Measurements from ENCODE around the gene PPIA. TPM values are rescaled to one million over a fixed set of nuclear protein-coding genes. Genes with fewer than 3 reads are reported as not detected.
A peak's percentile ranks its signal among the peaks of the same experiment; 100 is the strongest.

PPIA gene
- polyA plus RNA-seq, 1 of the 3 experiments (the other 2 are of a cell fraction) = 6,267 TPM

DNA sequence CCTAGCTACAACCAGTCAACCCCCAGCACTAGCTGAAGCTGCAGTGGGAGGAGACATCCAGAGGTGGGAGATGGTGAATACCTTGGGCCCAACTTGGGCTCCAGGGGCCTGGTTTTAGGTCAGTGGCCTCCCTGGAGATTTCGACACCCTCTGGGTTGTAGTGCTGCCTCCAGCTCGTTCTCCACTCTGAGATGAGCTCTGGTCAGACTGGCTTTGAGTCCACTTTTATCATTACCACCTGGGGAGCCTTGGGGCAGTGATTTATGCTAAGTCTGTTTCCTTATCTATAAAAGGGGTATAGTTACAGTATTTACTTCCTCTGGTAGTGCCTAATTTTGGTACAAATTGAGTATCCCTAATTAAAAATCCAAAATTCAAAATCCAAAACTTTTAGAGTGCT lies 22.8 kb downstream of the PPIA start:
- H3K4me1 ChIP-seq (ENCODE audit: control insufficient read depth in 1 of 2, insufficient read depth in 2 of 2, low read depth in 1 of 2, low read length in 1 of 2) = peaks cover 0 to 2% of the 10 kb centered on the region in 2 experiments; a peak in 1 of 4 replicates
- 79% methylated on average over 2 of the region's 2 CpGs for WGBS (ENCODE audit: low lambda C conversion rate)
- no peaks in the 10 kb centered on the region for H3K9me2 ChIP-seq
- ChIA-PET POLR2A (no interaction called here), CTCF (interaction anchor here (0.5 to 1.0 kb wide), 2 partner anchors 18 to 20 kb away, joined by 3 read pairs; no protein-coding TSS in a partner anchor)
- H2AFZ ChIP-seq (ENCODE audit: low read depth) = no peak overlapping the region
- no peak overlapping the region for H3K9ac ChIP-seq
- H3K27me3 ChIP-seq (ENCODE audit: insufficient read depth) = no peaks in the 10 kb centered on the region
- no peaks in the 10 kb centered on the region for H3K9me3 ChIP-seq
- no peak overlapping the region for H3K27ac ChIP-seq (ENCODE audit: low read depth in 2 of 2, low read length in 1 of 2)
- peak; percentile 35 for DNase-seq
- no peaks in the 10 kb centered on the region for H3K36me3 ChIP-seq (replicated peaks in 1 of 2; ENCODE audit: control insufficient read depth in 1 of 2, insufficient read depth in 2 of 2, low read length in 1 of 2)
- no peaks in the 10 kb centered on the region for H3K79me2 ChIP-seq (ENCODE audit: insufficient read depth)
- no peak overlapping the region for H3K4me3 ChIP-seq (ENCODE audit: low read depth in 2 of 2, low read length in 1 of 2)
- no peak for TF ChIP-seq JUND (IDR thresholded peaks at IDR 0.05)
- H3F3A ChIP-seq (replicated peaks; ENCODE audit: insufficient read depth) = peaks cover 17% of the 10 kb centered on the region
- H3K4me2 ChIP-seq = no peak overlapping the region
- no peaks in the 10 kb centered on the region for H4K20me1 ChIP-seq (ENCODE audit: insufficient read depth)

DNA sequence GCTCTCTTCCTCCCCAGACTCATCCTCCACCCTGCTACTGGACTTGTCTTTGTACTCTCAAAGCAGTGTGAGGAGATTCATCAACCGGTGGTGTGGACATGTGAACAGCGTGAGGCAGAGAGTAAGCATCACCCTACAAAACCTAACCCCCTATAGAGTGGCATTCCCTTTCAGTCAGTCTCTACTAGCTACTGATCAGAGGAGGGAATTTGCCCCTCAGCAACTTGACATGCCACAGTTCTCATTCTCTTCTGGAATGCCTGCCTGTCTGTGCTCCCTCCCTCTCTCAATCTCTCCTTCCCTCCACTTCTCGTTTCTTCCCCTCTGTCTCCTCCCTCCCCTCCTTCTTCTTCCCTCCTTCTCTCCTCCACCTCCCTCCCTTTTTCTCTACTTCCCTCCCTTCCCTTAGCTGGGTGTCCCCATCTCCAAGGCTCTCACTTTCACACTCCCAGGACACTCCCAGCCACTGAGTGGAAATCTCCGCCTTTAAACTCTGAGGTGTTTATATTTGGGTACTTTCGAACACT lies 26.8 kb downstream of the PPIA start:
- no peak overlapping the region for H3K9ac ChIP-seq
- no peak overlapping the region for H3K4me2 ChIP-seq
- CTCF ChIA-PET = interaction anchor here (1.2 to 1.5 kb wide), 3 partner anchors 19 to 191 kb away, joined by 3 to 4 read pairs (median 3); no protein-coding TSS in a partner anchor
- H3K79me2 ChIP-seq (ENCODE audit: insufficient read depth) = peaks cover 8% of the 10 kb centered on the region; the same call in 1 of the 2 replicates
- H3K27ac ChIP-seq (ENCODE audit: low read depth in 2 of 2, low read length in 1 of 2) = no peak overlapping the region
- no peaks in the 10 kb centered on the region for H3K27me3 ChIP-seq (ENCODE audit: insufficient read depth)
- peaks cover 18% of the 10 kb centered on the region for H3F3A ChIP-seq (replicated peaks; ENCODE audit: insufficient read depth)
- no peak for TF ChIP-seq GATA2 (CRISPR knock-in tag; IDR thresholded peaks at IDR 0.05)
- 0 out of 2 replicates have a peak, but pooled peaks have one; percentile 32 for TF ChIP-seq POLR2AphosphoS5 (IDR thresholded peaks at IDR 0.05; ENCODE audit: low read depth, low read length)
- POLR2A ChIA-PET = interaction anchor here (1.9 kb wide), 1 partner anchor 19 kb away, joined by 4 read pairs; no protein-coding TSS in a partner anchor
- peaks cover 19 to 22% of the 10 kb centered on the region in 2 experiments for H3K36me3 ChIP-seq (replicated peaks in 1 of 2; ENCODE audit: control insufficient read depth in 1 of 2, insufficient read depth in 2 of 2, low read length in 1 of 2)
- no peaks in the 10 kb centered on the region for H3K9me3 ChIP-seq
- no peak overlapping the region for H2AFZ ChIP-seq (ENCODE audit: low read depth)
- no peaks in the 10 kb centered on the region for H3K9me2 ChIP-seq
- no peak for DNase-seq
- H3K4me1 ChIP-seq (ENCODE audit: control insufficient read depth in 1 of 2, insufficient read depth in 2 of 2, low read depth in 1 of 2, low read length in 1 of 2) = peaks cover 0 to 2% of the 10 kb centered on the region in 2 experiments; a peak in 1 of 4 replicates
- H4K20me1 ChIP-seq (ENCODE audit: insufficient read depth) = no peaks in the 10 kb centered on the region
- WGBS (ENCODE audit: low lambda C conversion rate) = 93% methylated on average over 5 of the region's 5 CpGs
- no peak overlapping the region for H3K4me3 ChIP-seq (ENCODE audit: low read depth in 2 of 2, low read length in 1 of 2)

DNA sequence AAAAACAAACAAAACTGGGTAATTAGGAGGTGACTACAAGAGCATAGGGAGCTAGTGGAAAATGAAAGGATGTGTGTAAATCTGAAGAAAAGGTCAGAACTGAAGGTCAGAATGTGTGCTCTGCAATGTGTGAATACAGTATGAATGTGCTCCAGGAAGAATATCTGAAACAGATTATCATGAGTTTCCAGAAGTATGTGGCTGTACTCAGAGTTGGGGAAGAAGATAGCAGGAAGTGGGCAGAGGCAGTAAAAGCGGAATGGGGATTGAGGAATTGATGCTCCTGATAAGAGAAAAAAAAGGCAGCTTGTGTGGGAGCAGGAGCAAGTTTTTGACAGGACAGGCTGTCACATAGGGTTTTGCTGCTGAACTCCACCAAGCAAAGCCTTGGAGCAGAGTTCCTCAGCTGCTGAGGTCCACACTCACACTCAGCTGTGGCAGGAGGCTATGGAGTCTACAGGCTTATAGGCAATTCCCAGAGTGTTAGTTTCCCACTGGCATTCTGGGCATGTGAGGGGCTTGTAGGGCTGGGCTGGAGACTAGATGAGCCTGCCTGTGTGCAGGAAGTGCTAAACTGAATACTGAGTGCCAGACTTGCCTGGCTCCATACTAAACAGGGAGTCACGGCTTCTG lies 28.5 kb downstream of the PPIA start:
- no peak overlapping the region for H2AFZ ChIP-seq (ENCODE audit: low read depth)
- H3F3A ChIP-seq (replicated peaks; ENCODE audit: insufficient read depth) = peaks cover 15% of the 10 kb centered on the region
- H3K27ac ChIP-seq (ENCODE audit: low read depth in 2 of 2, low read length in 1 of 2) = peak overlapping the region; percentile 2 to 39; a peak in 2 of 4 replicates
- CTCF ChIA-PET = interaction anchor here (1.0 to 2.3 kb wide), 3 partner anchors 23 to 311 kb away, joined by 3 to 8 read pairs (median 7); partner anchors contain the start of gene H2AZ2
- H3K36me3 ChIP-seq (replicated peaks in 1 of 2; ENCODE audit: control insufficient read depth in 1 of 2, insufficient read depth in 2 of 2, low read length in 1 of 2) = peaks cover 35 to 37% of the 10 kb centered on the region in 2 experiments
- DNase-seq = no peak
- H3K79me2 ChIP-seq (ENCODE audit: insufficient read depth) = peaks cover 13% of the 10 kb centered on the region; the same call in 1 of the 2 replicates
- no peaks in the 10 kb centered on the region for H3K9me3 ChIP-seq
- 0 out of 2 replicates have a peak overlapping the region, but pooled peaks have one; percentile 16 for H3K4me2 ChIP-seq
- no peaks in the 10 kb centered on the region for H4K20me1 ChIP-seq (ENCODE audit: insufficient read depth)
- H3K9me2 ChIP-seq = no peaks in the 10 kb centered on the region
- POLR2A ChIA-PET = interaction anchor here (1.0 to 1.9 kb wide), 2 partner anchors 21 to 27 kb away, joined by 3 to 4 read pairs; no protein-coding TSS in a partner anchor
- H3K4me3 ChIP-seq (ENCODE audit: low read depth in 2 of 2, low read length in 1 of 2) = no peak overlapping the region
- 80% methylated on average over 2 of the region's 2 CpGs for WGBS (ENCODE audit: low lambda C conversion rate)
- no peak overlapping the region for H3K9ac ChIP-seq
- H3K27me3 ChIP-seq (ENCODE audit: insufficient read depth) = no peaks in the 10 kb centered on the region
- no peaks in the 10 kb centered on the region for H3K4me1 ChIP-seq (ENCODE audit: control insufficient read depth in 1 of 2, insufficient read depth in 2 of 2, low read depth in 1 of 2, low read length in 1 of 2)
- TF ChIP-seq, protein P1, sequence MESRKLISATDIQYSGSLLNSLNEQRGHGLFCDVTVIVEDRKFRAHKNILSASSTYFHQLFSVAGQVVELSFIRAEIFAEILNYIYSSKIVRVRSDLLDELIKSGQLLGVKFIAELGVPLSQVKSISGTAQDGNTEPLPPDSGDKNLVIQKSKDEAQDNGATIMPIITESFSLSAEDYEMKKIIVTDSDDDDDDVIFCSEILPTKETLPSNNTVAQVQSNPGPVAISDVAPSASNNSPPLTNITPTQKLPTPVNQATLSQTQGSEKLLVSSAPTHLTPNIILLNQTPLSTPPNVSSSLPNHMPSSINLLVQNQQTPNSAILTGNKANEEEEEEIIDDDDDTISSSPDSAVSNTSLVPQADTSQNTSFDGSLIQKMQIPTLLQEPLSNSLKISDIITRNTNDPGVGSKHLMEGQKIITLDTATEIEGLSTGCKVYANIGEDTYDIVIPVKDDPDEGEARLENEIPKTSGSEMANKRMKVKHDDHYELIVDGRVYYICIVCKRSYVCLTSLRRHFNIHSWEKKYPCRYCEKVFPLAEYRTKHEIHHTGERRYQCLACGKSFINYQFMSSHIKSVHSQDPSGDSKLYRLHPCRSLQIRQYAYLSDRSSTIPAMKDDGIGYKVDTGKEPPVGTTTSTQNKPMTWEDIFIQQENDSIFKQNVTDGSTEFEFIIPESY (IDR thresholded peaks at IDR 0.05; ENCODE audit: borderline replicate concordance, low read depth) = no peak
- TF ChIP-seq ELF1 (IDR thresholded peaks at IDR 0.05) (no peak), SMC3 (IDR thresholded peaks at IDR 0.05; ENCODE audit: low read depth, low read length) (no peak), RXRA (IDR thresholded peaks at IDR 0.05; ENCODE audit: borderline replicate concordance, low read depth) (no peak), FOXM1 (IDR thresholded peaks at IDR 0.05; ENCODE audit: low read depth) (no peak), NRF1 (IDR thresholded peaks at IDR 0.05; ENCODE audit: low read depth, low read length) (no peak), SIN3A (IDR thresholded peaks at IDR 0.05; ENCODE audit: borderline replicate concordance, low read depth, low read length) (no peak; the same call in 1 of the 2 replicates), RFX5 (IDR thresholded peaks at IDR 0.05; ENCODE audit: low read length) (no peak), GATA2 (CRISPR knock-in tag; IDR thresholded peaks at IDR 0.05) (no peak), EP300 (IDR thresholded peaks at IDR 0.05; ENCODE audit: borderline replicate concordance in 1 of 2, low read depth in 1 of 2, low read length in 1 of 2) (no peak), MXI1 (IDR thresholded peaks at IDR 0.05; ENCODE audit: low read depth, low read length) (no peak)
- TF ChIP-seq, protein P2, sequence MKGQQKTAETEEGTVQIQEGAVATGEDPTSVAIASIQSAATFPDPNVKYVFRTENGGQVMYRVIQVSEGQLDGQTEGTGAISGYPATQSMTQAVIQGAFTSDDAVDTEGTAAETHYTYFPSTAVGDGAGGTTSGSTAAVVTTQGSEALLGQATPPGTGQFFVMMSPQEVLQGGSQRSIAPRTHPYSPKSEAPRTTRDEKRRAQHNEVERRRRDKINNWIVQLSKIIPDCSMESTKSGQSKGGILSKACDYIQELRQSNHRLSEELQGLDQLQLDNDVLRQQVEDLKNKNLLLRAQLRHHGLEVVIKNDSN (IDR thresholded peaks at IDR 0.05; ENCODE audit: borderline replicate concordance, low read depth) = no peak
- TF ChIP-seq, protein P3, sequence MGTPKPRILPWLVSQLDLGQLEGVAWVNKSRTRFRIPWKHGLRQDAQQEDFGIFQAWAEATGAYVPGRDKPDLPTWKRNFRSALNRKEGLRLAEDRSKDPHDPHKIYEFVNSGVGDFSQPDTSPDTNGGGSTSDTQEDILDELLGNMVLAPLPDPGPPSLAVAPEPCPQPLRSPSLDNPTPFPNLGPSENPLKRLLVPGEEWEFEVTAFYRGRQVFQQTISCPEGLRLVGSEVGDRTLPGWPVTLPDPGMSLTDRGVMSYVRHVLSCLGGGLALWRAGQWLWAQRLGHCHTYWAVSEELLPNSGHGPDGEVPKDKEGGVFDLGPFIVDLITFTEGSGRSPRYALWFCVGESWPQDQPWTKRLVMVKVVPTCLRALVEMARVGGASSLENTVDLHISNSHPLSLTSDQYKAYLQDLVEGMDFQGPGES (IDR thresholded peaks at IDR 0.05; ENCODE audit: low read depth, low read length) = no peak
